T-helper 1 cell treated with Interleukin-12 subunit alpha and Interleukin-12 subunit beta and Interleukin-4 antibody, amounts not matched to agents 30 μg/mL and 1 μg/mL, for 36 hours (primary cell): ENCODE data around the gene MYO5B.

Experiments used
- H3K27ac Mint-ChIP-seq: one replicate; pipeline ENCODE4 v1.8.0; 2021; ENCODE audit warnings: mild to moderate bottlenecking, mixed read lengths
- H3K27me3 Mint-ChIP-seq: one replicate; pipeline ENCODE4 v1.8.0; 2021; ENCODE audit warnings: low read depth, mixed read lengths
- H3K36me3 Mint-ChIP-seq: one replicate; pipeline ENCODE4 v1.8.0; 2021; ENCODE audit warnings: low read depth, mixed read lengths
- H3K4me1 Mint-ChIP-seq: one replicate; pipeline ENCODE4 v1.8.0; 2021; ENCODE audit warnings: low read depth, mixed read lengths
- H3K4me3 Mint-ChIP-seq: one replicate; pipeline ENCODE4 v1.8.0; 2021; ENCODE audit warnings: mild to moderate bottlenecking, moderate library complexity, mixed read lengths
- H3K9me3 Mint-ChIP-seq: one replicate; pipeline ENCODE4 v1.8.0; 2021; ENCODE audit warnings: mixed read lengths

Gene MYO5B

GRCh38 chr18:50195689-50196088, 742 bp upstream of the MYO5B start:
- H3K27me3 Mint-ChIP-seq = peaks cover 79% of the 10 kb centered on the region
- H3K27ac Mint-ChIP-seq = no peak overlapping the region
- no peaks in the 10 kb centered on the region for H3K9me3 Mint-ChIP-seq
- H3K4me1 Mint-ChIP-seq = peaks cover 5% of the 10 kb centered on the region
- H3K4me3 Mint-ChIP-seq = peak overlapping the region; percentile 52
- H3K36me3 Mint-ChIP-seq = no peaks in the 10 kb centered on the region

GRCh38 chr18:50193796-50194630, 934 bp downstream of the MYO5B start:
- Mint-ChIP-seq H3K27me3 (peaks cover 69% of the 10 kb centered on the region), H3K4me3 (peak overlapping the region; percentile 53), H3K36me3 (no peaks in the 10 kb centered on the region)

GRCh38 chr18:50192995-50193795, 1.8 kb downstream of the MYO5B start:
- H3K36me3 Mint-ChIP-seq = no peaks in the 10 kb centered on the region
- H3K4me3 Mint-ChIP-seq = peak overlapping the region; percentile 53
- H3K27ac Mint-ChIP-seq = no peak overlapping the region
- no peaks in the 10 kb centered on the region for H3K9me3 Mint-ChIP-seq
- peaks cover 18% of the 10 kb centered on the region for H3K4me1 Mint-ChIP-seq
- H3K27me3 Mint-ChIP-seq = peaks cover 63% of the 10 kb centered on the region

More at GRCh38 chr18:50193796-50194630, 934 bp downstream of the MYO5B start:
- peaks cover 15% of the 10 kb centered on the region for H3K4me1 Mint-ChIP-seq
- no peak overlapping the region for H3K27ac Mint-ChIP-seq
- H3K9me3 Mint-ChIP-seq = no peaks in the 10 kb centered on the region

- Mint-ChIP-seq H3K36me3 (no peaks in the 10 kb centered on the region), H3K4me3 (no peak overlapping the region), H3K4me1 (peaks cover 16% of the 10 kb centered on the region), H3K27ac (no peak overlapping the region), H3K9me3 (no peaks in the 10 kb centered on the region), H3K27me3 (peaks cover 58% of the 10 kb centered on the region)
Measured at GRCh38 chr18:50190926-50191325, 4.0 kb downstream of the MYO5B start.

- Mint-ChIP-seq H3K4me1 (peaks cover 16% of the 10 kb centered on the region), H3K4me3 (no peak overlapping the region), H3K36me3 (no peaks in the 10 kb centered on the region), H3K27ac (no peak overlapping the region), H3K27me3 (peaks cover 51% of the 10 kb centered on the region), H3K9me3 (no peaks in the 10 kb centered on the region)
Measured at GRCh38 chr18:50190236-50190635, 4.7 kb downstream of the MYO5B start.

- H3K27me3 Mint-ChIP-seq = peaks cover 52% of the 10 kb centered on the region
Measured at GRCh38 chr18:50189160-50189559, 5.8 kb downstream of the MYO5B start.

GRCh38 chr18:50188652-50189051, 6.3 kb downstream of the MYO5B start:
- H3K36me3 Mint-ChIP-seq = no peaks in the 10 kb centered on the region

More at GRCh38 chr18:50189160-50189559, 5.8 kb downstream of the MYO5B start:
- Mint-ChIP-seq H3K4me3 (no peak overlapping the region), H3K4me1 (peaks cover 16% of the 10 kb centered on the region), H3K36me3 (no peaks in the 10 kb centered on the region), H3K9me3 (no peaks in the 10 kb centered on the region), H3K27ac (peak overlapping the region; percentile 37)

GRCh38 chr18:50187659-50188058, 7.3 kb downstream of the MYO5B start:
- no peaks in the 10 kb centered on the region for H3K36me3 Mint-ChIP-seq
- H3K27me3 Mint-ChIP-seq = peaks cover 41% of the 10 kb centered on the region
- H3K9me3 Mint-ChIP-seq = no peaks in the 10 kb centered on the region
- no peak overlapping the region for H3K4me3 Mint-ChIP-seq
- no peak overlapping the region for H3K27ac Mint-ChIP-seq
- H3K4me1 Mint-ChIP-seq = peaks cover 13% of the 10 kb centered on the region

More at GRCh38 chr18:50188652-50189051, 6.3 kb downstream of the MYO5B start:
- Mint-ChIP-seq H3K9me3 (no peaks in the 10 kb centered on the region), H3K4me1 (peaks cover 13% of the 10 kb centered on the region), H3K4me3 (no peak overlapping the region), H3K27me3 (peaks cover 51% of the 10 kb centered on the region), H3K27ac (no peak overlapping the region)

- no peak overlapping the region for H3K4me3 Mint-ChIP-seq
Measured at GRCh38 chr18:50186385-50186784, 8.6 kb downstream of the MYO5B start.

GRCh38 chr18:50183556-50183955, 11.4 kb downstream of the MYO5B start:
- Mint-ChIP-seq H3K4me3 (no peak overlapping the region), H3K36me3 (no peaks in the 10 kb centered on the region), H3K9me3 (no peaks in the 10 kb centered on the region), H3K4me1 (no peaks in the 10 kb centered on the region), H3K27me3 (peaks cover 34% of the 10 kb centered on the region), H3K27ac (no peak overlapping the region)

More at GRCh38 chr18:50186385-50186784, 8.6 kb downstream of the MYO5B start:
- H3K27ac Mint-ChIP-seq = no peak overlapping the region
- peaks cover 30% of the 10 kb centered on the region for H3K27me3 Mint-ChIP-seq
- H3K4me1 Mint-ChIP-seq = peaks cover 13% of the 10 kb centered on the region
- H3K36me3 Mint-ChIP-seq = no peaks in the 10 kb centered on the region
- no peaks in the 10 kb centered on the region for H3K9me3 Mint-ChIP-seq

GRCh38 chr18:50182511-50182910, 12.4 kb downstream of the MYO5B start:
- peaks cover 42% of the 10 kb centered on the region for H3K27me3 Mint-ChIP-seq
- H3K9me3 Mint-ChIP-seq = no peaks in the 10 kb centered on the region
- H3K4me1 Mint-ChIP-seq = no peaks in the 10 kb centered on the region
- no peak overlapping the region for H3K27ac Mint-ChIP-seq
- H3K36me3 Mint-ChIP-seq = no peaks in the 10 kb centered on the region
- no peak overlapping the region for H3K4me3 Mint-ChIP-seq

- peaks cover 41% of the 10 kb centered on the region for H3K27me3 Mint-ChIP-seq
- no peak overlapping the region for H3K27ac Mint-ChIP-seq
- no peaks in the 10 kb centered on the region for H3K4me1 Mint-ChIP-seq
Measured at GRCh38 chr18:50181590-50181989, 13.4 kb downstream of the MYO5B start.

GRCh38 chr18:50179465-50179864, 15.5 kb downstream of the MYO5B start:
- H3K27ac Mint-ChIP-seq = no peak overlapping the region
- H3K27me3 Mint-ChIP-seq = peaks cover 45% of the 10 kb centered on the region
- no peak overlapping the region for H3K4me3 Mint-ChIP-seq
- no peaks in the 10 kb centered on the region for H3K4me1 Mint-ChIP-seq
- H3K36me3 Mint-ChIP-seq = no peaks in the 10 kb centered on the region
- no peaks in the 10 kb centered on the region for H3K9me3 Mint-ChIP-seq

More at GRCh38 chr18:50181590-50181989, 13.4 kb downstream of the MYO5B start:
- Mint-ChIP-seq H3K36me3 (no peaks in the 10 kb centered on the region), H3K9me3 (no peaks in the 10 kb centered on the region), H3K4me3 (no peak overlapping the region)

- Mint-ChIP-seq H3K4me3 (no peak overlapping the region), H3K36me3 (no peaks in the 10 kb centered on the region), H3K27ac (no peak overlapping the region), H3K4me1 (no peaks in the 10 kb centered on the region), H3K9me3 (no peaks in the 10 kb centered on the region), H3K27me3 (peaks cover 39% of the 10 kb centered on the region)
Measured at GRCh38 chr18:50177294-50177992, 17.5 kb downstream of the MYO5B start.
